GM23338 (cell line): ENCODE results near the gene DUSP10. TPM values are rescaled to one million over a fixed set of nuclear protein-coding genes. Genes with fewer than 3 reads are reported as not detected.

Source experiments
- CREB1 ChIP-seq: fragments of 250-450 bp; sonication (Bioruptor Pico); IDR thresholded peaks from 2 replicates; pipeline ENCODE4 v1.5.0; 2020; ENCODE audit warnings: low read depth, mild to moderate bottlenecking, moderate library complexity
- ETS1 ChIP-seq: IDR thresholded peaks from 2 replicates; pipeline ENCODE4 v1.6.1; 2016; ENCODE audit warnings: antibody characterized with exemption
- EZH2phosphoT487 ChIP-seq: fragments of 200-600 bp; sonication (generic); IDR thresholded peaks from one replicate; pipeline ENCODE4 v1.8.1; 2018; ENCODE audit warnings: antibody characterized with exemption; ENCODE audit not compliant: unreplicated experiment
- NANOG ChIP-seq: IDR thresholded peaks from 2 replicates; pipeline ENCODE4 v1.6.1; 2016; ENCODE audit warnings: antibody characterized with exemption, borderline replicate concordance
- REST ChIP-seq: IDR thresholded peaks from one replicate; pipeline ENCODE4 v1.6.1; 2018; ENCODE audit warnings: antibody characterized with exemption; ENCODE audit not compliant: unreplicated experiment
- STAT1 ChIP-seq: IDR thresholded peaks from one replicate; pipeline ENCODE4 v1.6.1; 2016; ENCODE audit warnings: antibody characterized with exemption; ENCODE audit not compliant: unreplicated experiment
- polyA plus RNA-seq: library from polyadenylated mRNA; unstranded; fragments of >200 nt; fragmentation: Nextera tagmentation; extraction: Ambion mirVana; gene quantifications from 2 replicates; pipeline ENCODE4 v1.2.1, GENCODE V29; 2016
- total RNA-seq: library from RNA; depleted of rRNA; stranded (reverse); fragments of >200 nt; shearing (Covaris generic); gene quantifications from 2 replicates; pipeline ENCODE4 v1.2.3, GENCODE V29; 2014
- TF ChIP-seq, protein P1 (sequence below): fragments of 250-450 bp; sonication (Bioruptor Pico); IDR thresholded peaks from 2 replicates; pipeline ENCODE4 v1.5.0; 2020; ENCODE audit warnings: mild to moderate bottlenecking, moderate library complexity

DUSP10 gene
- total and polyA plus RNA-seq, 2 experiments from 2014 or later = 1.5 to 1.6 TPM

GRCh38 chr1:221747839-221748238 lies 6.0 kb upstream of the DUSP10 start (continued):
- TF ChIP-seq, protein P1, sequence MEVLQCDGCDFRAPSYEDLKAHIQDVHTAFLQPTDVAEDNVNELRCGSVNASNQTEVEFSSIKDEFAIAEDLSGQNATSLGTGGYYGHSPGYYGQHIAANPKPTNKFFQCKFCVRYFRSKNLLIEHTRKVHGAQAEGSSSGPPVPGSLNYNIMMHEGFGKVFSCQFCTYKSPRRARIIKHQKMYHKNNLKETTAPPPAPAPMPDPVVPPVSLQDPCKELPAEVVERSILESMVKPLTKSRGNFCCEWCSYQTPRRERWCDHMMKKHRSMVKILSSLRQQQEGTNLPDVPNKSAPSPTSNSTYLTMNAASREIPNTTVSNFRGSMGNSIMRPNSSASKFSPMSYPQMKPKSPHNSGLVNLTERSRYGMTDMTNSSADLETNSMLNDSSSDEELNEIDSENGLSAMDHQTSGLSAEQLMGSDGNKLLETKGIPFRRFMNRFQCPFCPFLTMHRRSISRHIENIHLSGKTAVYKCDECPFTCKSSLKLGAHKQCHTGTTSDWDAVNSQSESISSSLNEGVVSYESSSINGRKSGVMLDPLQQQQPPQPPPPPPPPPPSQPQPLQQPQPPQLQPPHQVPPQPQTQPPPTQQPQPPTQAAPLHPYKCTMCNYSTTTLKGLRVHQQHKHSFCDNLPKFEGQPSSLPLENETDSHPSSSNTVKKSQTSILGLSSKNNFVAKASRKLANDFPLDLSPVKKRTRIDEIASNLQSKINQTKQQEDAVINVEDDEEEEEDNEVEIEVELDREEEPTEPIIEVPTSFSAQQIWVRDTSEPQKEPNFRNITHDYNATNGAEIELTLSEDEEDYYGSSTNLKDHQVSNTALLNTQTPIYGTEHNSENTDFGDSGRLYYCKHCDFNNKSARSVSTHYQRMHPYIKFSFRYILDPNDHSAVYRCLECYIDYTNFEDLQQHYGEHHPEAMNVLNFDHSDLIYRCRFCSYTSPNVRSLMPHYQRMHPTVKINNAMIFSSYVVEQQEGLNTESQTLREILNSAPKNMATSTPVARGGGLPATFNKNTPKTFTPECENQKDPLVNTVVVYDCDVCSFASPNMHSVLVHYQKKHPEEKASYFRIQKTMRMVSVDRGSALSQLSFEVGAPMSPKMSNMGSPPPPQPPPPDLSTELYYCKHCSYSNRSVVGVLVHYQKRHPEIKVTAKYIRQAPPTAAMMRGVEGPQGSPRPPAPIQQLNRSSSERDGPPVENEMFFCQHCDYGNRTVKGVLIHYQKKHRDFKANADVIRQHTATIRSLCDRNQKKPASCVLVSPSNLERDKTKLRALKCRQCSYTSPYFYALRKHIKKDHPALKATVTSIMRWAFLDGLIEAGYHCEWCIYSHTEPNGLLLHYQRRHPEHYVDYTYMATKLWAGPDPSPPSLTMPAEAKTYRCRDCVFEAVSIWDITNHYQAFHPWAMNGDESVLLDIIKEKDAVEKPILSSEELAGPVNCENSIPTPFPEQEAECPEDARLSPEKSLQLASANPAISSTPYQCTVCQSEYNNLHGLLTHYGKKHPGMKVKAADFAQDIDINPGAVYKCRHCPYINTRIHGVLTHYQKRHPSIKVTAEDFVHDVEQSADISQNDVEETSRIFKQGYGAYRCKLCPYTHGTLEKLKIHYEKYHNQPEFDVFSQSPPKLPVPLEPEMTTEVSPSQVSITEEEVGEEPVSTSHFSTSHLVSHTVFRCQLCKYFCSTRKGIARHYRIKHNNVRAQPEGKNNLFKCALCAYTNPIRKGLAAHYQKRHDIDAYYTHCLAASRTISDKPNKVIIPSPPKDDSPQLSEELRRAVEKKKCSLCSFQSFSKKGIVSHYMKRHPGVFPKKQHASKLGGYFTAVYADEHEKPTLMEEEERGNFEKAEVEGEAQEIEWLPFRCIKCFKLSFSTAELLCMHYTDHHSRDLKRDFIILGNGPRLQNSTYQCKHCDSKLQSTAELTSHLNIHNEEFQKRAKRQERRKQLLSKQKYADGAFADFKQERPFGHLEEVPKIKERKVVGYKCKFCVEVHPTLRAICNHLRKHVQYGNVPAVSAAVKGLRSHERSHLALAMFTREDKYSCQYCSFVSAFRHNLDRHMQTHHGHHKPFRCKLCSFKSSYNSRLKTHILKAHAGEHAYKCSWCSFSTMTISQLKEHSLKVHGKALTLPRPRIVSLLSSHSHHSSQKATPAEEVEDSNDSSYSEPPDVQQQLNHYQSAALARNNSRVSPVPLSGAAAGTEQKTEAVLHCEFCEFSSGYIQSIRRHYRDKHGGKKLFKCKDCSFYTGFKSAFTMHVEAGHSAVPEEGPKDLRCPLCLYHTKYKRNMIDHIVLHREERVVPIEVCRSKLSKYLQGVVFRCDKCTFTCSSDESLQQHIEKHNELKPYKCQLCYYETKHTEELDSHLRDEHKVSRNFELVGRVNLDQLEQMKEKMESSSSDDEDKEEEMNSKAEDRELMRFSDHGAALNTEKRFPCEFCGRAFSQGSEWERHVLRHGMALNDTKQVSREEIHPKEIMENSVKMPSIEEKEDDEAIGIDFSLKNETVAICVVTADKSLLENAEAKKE (CRISPR knock-in tag) = no peak
- no peak for TF ChIP-seq NANOG
- no peak for TF ChIP-seq STAT1
- TF ChIP-seq EZH2phosphoT487 = no peak
- no peak for TF ChIP-seq CREB1 (CRISPR knock-in tag)
- TF ChIP-seq REST = no peak
- no peak for TF ChIP-seq ETS1
